SK-N-SH treated with all-trans-retinoic acid at 6 μM for 48 hours (cell line): ENCODE data around the gene COL19A1.

Experiments used
- ATAC-seq: fragments of 200-7000 bp; cut with Tn5 transposase; 3 replicates; pipeline ENCODE4 v1.9.1; 2020; ENCODE audit warnings: mild to moderate bottlenecking, moderate library complexity
- ARNTL ChIP-seq: fragments of 450-650 bp; formaldehyde crosslinking; IDR thresholded peaks from 2 replicates; pipeline ENCODE4 v1.5.0; 2020; ENCODE audit warnings: low read depth, mild to moderate bottlenecking, moderate library complexity, borderline replicate concordance
- BACH2 ChIP-seq: fragments of 250-450 bp; sonication (Bioruptor Pico); IDR thresholded peaks from 2 replicates; pipeline ENCODE4 v1.9.0; 2021; ENCODE audit warnings: mild to moderate bottlenecking, borderline replicate concordance
- CSDC2 ChIP-seq: fragments of 250-450 bp; sonication (Bioruptor Pico); IDR thresholded peaks from 2 replicates; pipeline ENCODE4 v1.5.0; 2020; ENCODE audit warnings: mild to moderate bottlenecking, moderate library complexity
- ESRRG ChIP-seq: fragments of 250-450 bp; sonication (Bioruptor Pico); IDR thresholded peaks from 2 replicates; pipeline ENCODE4 v1.6.1; 2021; ENCODE audit warnings: mild to moderate bottlenecking
- ISL1 ChIP-seq: fragments of 250-450 bp; sonication (Bioruptor Pico); IDR thresholded peaks from 2 replicates; pipeline ENCODE4 v2.1.2; 2022; ENCODE audit warnings: mild to moderate bottlenecking, moderate library complexity
- OSR1 ChIP-seq: fragments of 250-450 bp; sonication (Bioruptor Pico); IDR thresholded peaks from 2 replicates; pipeline ENCODE4 v1.8.0; 2022; ENCODE audit warnings: moderate library complexity, mild to moderate bottlenecking, inconsistent platforms
- PPARA ChIP-seq: fragments of 250-450 bp; sonication (Bioruptor Pico); IDR thresholded peaks from 2 replicates; pipeline ENCODE4 v1.5.0; 2020; ENCODE audit warnings: mild to moderate bottlenecking, borderline replicate concordance
- RARB ChIP-seq: fragments of 250-450 bp; sonication (Bioruptor Pico); IDR thresholded peaks from 2 replicates; pipeline ENCODE4 v1.8.0; 2021; ENCODE audit warnings: mild to moderate bottlenecking, moderate library complexity
- SNAI2 ChIP-seq: fragments of 250-450 bp; sonication (Bioruptor Pico); IDR thresholded peaks from 2 replicates; pipeline ENCODE4 v1.5.0; 2020; ENCODE audit warnings: mild to moderate bottlenecking, moderate library complexity
- TCF4 ChIP-seq: fragments of 250-450 bp; sonication (Bioruptor Pico); IDR thresholded peaks from 2 replicates; pipeline ENCODE4 v1.8.0; 2021; ENCODE audit warnings: mild to moderate bottlenecking, moderate library complexity, borderline replicate concordance
- TOX ChIP-seq: fragments of 250-450 bp; sonication (Bioruptor Pico); IDR thresholded peaks from 2 replicates; pipeline ENCODE4 v1.8.0; 2021; ENCODE audit warnings: mild to moderate bottlenecking, moderate library complexity, borderline replicate concordance
- ZC3H10 ChIP-seq: fragments of 250-450 bp; sonication (Bioruptor Pico); IDR thresholded peaks from 2 replicates; pipeline ENCODE4 v1.5.1; 2021; ENCODE audit warnings: mild to moderate bottlenecking, moderate library complexity
- ZFP3 ChIP-seq: fragments of 250-450 bp; sonication (Bioruptor Pico); IDR thresholded peaks from 2 replicates; pipeline ENCODE4 v1.5.0; 2020; ENCODE audit warnings: mild to moderate bottlenecking, moderate library complexity
- ZFP30 ChIP-seq: fragments of 450-650 bp; formaldehyde crosslinking; IDR thresholded peaks from 2 replicates; pipeline ENCODE4 v1.5.0; 2022; ENCODE audit warnings: mild to moderate bottlenecking, moderate library complexity
- ZNF565 ChIP-seq: fragments of 450-650 bp; formaldehyde crosslinking; conservative IDR thresholded peaks from 2 replicates; pipeline ENCODE4 v1.5.0; 2020; ENCODE audit warnings: low read depth, mild to moderate bottlenecking, moderate library complexity
- ZNF70 ChIP-seq: fragments of 450-650 bp; formaldehyde crosslinking; IDR thresholded peaks from 2 replicates; pipeline ENCODE4 v1.5.0; 2020; ENCODE audit warnings: mild to moderate bottlenecking, moderate library complexity
- ZNF8 ChIP-seq: fragments of 450-650 bp; formaldehyde crosslinking; IDR thresholded peaks from 2 replicates; pipeline ENCODE4 v1.5.0; 2020; ENCODE audit warnings: mild to moderate bottlenecking, moderate library complexity
- TF ChIP-seq, protein P1 (sequence below): fragments of 250-450 bp; sonication (Bioruptor Pico); IDR thresholded peaks from 2 replicates; pipeline ENCODE4 v1.5.0; 2020; ENCODE audit warnings: mild to moderate bottlenecking, moderate library complexity
- TF ChIP-seq, protein P2 (sequence below): fragments of 250-450 bp; sonication (Bioruptor Pico); IDR thresholded peaks from 2 replicates; pipeline ENCODE4 v1.8.0; 2021; ENCODE audit warnings: low read depth, mild to moderate bottlenecking, moderate library complexity, borderline replicate concordance
- TF ChIP-seq, protein P3 (sequence below): fragments of 250-450 bp; sonication (Bioruptor Pico); IDR thresholded peaks from 2 replicates; pipeline ENCODE4 v1.8.0; 2020; ENCODE audit warnings: mild to moderate bottlenecking, moderate library complexity, borderline replicate concordance
- TF ChIP-seq, protein P4 (sequence below): fragments of 250-450 bp; sonication (Bioruptor Pico); IDR thresholded peaks from 2 replicates; pipeline ENCODE4 v1.5.1; 2020; ENCODE audit warnings: low read depth, mild to moderate bottlenecking, moderate library complexity

COL19A1 gene

DNA sequence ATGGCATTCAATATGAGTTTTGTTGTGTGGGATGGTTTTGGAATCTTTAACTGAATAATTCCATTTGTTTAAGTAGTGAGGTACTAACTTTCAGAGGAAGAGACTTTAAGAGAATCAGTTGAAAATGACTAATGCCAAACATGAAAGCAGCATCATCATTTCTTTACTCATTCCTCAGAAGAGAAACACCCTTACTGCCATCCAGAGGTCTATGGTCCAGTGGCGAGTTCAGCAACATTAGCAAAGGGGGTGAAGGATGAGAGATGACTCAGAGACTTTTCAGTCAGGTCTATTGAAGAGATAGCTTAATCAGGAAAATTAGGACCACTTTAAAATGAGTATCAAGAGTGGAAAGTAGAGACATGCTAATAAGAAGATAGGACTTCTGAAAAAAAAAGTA, 118.8 kb downstream of the COL19A1 start:
- TF ChIP-seq, protein P1, sequence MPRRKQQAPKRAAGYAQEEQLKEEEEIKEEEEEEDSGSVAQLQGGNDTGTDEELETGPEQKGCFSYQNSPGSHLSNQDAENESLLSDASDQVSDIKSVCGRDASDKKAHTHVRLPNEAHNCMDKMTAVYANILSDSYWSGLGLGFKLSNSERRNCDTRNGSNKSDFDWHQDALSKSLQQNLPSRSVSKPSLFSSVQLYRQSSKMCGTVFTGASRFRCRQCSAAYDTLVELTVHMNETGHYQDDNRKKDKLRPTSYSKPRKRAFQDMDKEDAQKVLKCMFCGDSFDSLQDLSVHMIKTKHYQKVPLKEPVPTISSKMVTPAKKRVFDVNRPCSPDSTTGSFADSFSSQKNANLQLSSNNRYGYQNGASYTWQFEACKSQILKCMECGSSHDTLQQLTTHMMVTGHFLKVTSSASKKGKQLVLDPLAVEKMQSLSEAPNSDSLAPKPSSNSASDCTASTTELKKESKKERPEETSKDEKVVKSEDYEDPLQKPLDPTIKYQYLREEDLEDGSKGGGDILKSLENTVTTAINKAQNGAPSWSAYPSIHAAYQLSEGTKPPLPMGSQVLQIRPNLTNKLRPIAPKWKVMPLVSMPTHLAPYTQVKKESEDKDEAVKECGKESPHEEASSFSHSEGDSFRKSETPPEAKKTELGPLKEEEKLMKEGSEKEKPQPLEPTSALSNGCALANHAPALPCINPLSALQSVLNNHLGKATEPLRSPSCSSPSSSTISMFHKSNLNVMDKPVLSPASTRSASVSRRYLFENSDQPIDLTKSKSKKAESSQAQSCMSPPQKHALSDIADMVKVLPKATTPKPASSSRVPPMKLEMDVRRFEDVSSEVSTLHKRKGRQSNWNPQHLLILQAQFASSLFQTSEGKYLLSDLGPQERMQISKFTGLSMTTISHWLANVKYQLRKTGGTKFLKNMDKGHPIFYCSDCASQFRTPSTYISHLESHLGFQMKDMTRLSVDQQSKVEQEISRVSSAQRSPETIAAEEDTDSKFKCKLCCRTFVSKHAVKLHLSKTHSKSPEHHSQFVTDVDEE (CRISPR knock-in tag), result no peak
- TF ChIP-seq, protein P2, sequence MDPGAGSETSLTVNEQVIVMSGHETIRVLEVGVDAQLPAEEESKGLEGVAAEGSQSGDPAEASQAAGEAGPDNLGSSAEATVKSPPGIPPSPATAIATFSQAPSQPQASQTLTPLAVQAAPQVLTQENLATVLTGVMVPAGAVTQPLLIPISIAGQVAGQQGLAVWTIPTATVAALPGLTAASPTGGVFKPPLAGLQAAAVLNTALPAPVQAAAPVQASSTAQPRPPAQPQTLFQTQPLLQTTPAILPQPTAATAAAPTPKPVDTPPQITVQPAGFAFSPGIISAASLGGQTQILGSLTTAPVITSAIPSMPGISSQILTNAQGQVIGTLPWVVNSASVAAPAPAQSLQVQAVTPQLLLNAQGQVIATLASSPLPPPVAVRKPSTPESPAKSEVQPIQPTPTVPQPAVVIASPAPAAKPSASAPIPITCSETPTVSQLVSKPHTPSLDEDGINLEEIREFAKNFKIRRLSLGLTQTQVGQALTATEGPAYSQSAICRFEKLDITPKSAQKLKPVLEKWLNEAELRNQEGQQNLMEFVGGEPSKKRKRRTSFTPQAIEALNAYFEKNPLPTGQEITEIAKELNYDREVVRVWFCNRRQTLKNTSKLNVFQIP (CRISPR knock-in tag), result no peak
- no peak for TF ChIP-seq ZNF70 (CRISPR knock-in tag)
- TF ChIP-seq, protein P3, sequence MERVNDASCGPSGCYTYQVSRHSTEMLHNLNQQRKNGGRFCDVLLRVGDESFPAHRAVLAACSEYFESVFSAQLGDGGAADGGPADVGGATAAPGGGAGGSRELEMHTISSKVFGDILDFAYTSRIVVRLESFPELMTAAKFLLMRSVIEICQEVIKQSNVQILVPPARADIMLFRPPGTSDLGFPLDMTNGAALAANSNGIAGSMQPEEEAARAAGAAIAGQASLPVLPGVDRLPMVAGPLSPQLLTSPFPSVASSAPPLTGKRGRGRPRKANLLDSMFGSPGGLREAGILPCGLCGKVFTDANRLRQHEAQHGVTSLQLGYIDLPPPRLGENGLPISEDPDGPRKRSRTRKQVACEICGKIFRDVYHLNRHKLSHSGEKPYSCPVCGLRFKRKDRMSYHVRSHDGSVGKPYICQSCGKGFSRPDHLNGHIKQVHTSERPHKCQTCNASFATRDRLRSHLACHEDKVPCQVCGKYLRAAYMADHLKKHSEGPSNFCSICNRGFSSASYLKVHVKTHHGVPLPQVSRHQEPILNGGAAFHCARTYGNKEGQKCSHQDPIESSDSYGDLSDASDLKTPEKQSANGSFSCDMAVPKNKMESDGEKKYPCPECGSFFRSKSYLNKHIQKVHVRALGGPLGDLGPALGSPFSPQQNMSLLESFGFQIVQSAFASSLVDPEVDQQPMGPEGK, result no peak
- TF ChIP-seq RARB, result no peak
- TF ChIP-seq TOX (CRISPR knock-in tag), result no peak
- no peak for TF ChIP-seq ARNTL (CRISPR knock-in tag)
- TF ChIP-seq PPARA (CRISPR knock-in tag), result no peak
- TF ChIP-seq ZC3H10 (CRISPR knock-in tag), result no peak
- TF ChIP-seq CSDC2, result no peak
- TF ChIP-seq SNAI2 (CRISPR knock-in tag), result no peak
- no peak for TF ChIP-seq TCF4
- TF ChIP-seq BACH2 (CRISPR knock-in tag), result no peak
- TF ChIP-seq ZNF8 (CRISPR knock-in tag), result no peak
- TF ChIP-seq OSR1 (CRISPR knock-in tag), result no peak
- peak; percentile 40; the same call in 1 of the 3 replicates for ATAC-seq

DNA sequence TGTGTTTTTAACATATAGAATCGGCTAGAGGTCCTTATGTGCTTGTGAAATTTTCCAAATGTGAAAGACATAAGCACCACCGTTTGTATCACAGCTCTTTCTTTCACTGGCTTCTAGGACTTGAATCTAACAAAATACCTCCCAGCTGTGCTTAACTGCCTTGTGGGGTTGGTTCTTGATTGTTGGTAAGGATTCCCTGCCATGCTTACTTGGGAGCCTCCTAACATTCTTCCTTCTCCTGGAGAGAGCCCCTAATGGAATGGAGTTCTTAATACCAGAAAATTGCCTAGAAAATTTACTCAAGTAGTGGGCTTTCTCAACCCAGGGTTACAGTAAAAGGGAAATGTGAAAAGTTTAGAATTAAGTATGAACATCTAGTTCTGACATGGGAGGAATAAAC, 121.2 kb downstream of the COL19A1 start:
- TF ChIP-seq BACH2 (CRISPR knock-in tag) (no peak), ZFP30 (CRISPR knock-in tag) (no peak), ARNTL (CRISPR knock-in tag) (no peak), OSR1 (CRISPR knock-in tag) (no peak), ISL1 (no peak), ZNF8 (CRISPR knock-in tag) (no peak), ESRRG (no peak), ZFP3 (CRISPR knock-in tag) (no peak), ZNF565 (CRISPR knock-in tag) (no peak), CSDC2 (no peak), TCF4 (no peak), ZNF70 (CRISPR knock-in tag) (no peak)
- TF ChIP-seq, protein P4, sequence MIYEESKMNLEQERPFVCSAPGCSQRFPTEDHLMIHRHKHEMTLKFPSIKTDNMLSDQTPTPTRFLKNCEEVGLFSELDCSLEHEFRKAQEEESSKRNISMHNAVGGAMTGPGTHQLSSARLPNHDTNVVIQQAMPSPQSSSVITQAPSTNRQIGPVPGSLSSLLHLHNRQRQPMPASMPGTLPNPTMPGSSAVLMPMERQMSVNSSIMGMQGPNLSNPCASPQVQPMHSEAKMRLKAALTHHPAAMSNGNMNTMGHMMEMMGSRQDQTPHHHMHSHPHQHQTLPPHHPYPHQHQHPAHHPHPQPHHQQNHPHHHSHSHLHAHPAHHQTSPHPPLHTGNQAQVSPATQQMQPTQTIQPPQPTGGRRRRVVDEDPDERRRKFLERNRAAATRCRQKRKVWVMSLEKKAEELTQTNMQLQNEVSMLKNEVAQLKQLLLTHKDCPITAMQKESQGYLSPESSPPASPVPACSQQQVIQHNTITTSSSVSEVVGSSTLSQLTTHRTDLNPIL (CRISPR knock-in tag), result no peak
- TF ChIP-seq, protein P3, result no peak
- TF ChIP-seq, protein P2 (CRISPR knock-in tag), result no peak
- TF ChIP-seq, protein P1 (CRISPR knock-in tag), result no peak
- ATAC-seq, result no peak
